ELR (cell line): ENCODE data around the gene DRD5.
"Not testable (repeated sequence)": the region's sequence is repeated elsewhere in the genome, so short reads cannot be mapped to it uniquely, and the experiment has no call there.

Experiments used
- DNase-seq: peaks from one replicate; pipeline ENCODE4 v3.0.0-alpha.2; 2015; ENCODE audit warnings: low read depth

Gene DRD5

DNA sequence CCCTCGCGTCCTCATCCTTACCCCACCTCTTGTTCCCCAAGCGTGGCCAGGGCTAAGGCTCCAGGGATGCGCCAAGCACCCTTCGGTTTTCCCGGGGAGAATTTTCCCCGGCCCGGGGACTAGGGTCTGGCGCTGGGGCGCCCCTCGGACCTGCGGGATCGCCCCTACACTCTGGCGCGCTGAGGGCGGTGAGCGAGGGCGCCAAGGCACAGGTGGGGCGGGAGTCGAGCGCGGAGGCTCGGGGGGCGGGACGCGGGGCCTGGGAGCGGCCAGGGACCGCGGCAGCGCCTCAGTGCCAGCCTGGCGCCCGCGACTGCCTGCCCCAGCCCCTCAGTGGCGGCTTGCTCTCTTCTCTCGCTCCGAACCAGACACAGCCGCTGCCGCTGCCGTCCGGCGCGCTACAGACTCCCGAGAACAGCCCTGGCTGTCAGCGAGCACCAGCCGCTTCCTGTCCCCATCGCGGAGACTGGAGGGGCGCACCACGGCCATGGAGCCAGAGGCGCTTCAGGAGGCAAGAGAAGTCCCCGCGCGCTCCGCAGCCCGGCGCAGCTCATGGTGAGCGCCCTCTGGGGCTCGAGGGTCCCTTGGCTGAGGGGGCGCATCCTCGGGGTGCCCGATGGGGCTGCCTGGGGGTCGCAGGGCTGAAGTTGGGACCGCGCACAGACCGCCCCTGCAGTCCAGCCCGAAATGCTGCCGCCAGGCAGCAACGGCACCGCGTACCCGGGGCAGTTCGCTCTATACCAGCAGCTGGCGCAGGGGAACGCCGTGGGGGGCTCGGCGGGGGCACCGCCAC, at the start of gene DRD5:
Gene DRD5 (plus strand): TSS at position 292 of the 793 bp plus-strand sequence. CDS start 396 bp downstream, at position 688.
- no peak for DNase-seq

DNA sequence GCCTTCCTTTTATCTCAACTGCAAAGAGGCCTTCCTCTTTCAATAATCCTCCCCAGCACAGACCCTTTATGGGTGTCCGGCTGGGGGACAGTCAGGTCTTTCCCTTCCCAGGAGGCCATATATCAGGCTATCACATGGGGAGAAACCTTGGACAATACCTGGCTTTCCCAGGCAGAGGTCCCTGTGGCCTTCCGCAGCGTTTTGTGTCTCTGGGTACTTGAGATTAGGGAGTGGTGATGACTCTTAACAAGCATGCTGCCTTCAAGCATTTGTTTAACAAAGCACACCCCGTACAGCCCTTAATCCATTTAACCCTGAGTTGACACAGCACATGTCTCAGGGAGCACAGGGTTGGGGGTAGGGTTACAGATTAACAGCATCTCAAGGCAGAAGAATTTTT, 49.2 kb upstream of the DRD5 start:
- DNase-seq, result not testable (repeated sequence)

- no peak for DNase-seq
Observed at GRCh38 chr4:9735515-9735914, 45.9 kb upstream of the DRD5 start.

DNA sequence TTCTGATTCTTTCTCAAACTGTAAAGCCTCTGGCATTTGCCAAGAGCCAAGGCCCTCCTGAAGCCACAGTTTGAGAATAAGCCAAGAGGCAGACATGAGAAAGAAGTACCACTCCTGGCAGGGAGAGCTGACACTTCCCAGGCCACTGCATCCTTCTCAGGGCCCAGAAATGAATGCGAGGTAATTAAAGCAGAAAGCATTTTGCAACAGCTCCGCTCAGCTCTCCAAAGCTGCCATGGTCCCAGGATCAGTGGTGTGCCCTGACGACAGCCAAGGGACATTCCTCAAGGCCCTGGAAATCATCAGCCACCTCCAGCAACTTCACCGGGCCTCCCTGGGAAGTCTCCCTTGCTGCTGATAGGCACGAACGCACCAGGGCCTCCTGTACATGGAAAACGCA, 44.2 kb upstream of the DRD5 start:
- not testable (repeated sequence) for DNase-seq

DNA sequence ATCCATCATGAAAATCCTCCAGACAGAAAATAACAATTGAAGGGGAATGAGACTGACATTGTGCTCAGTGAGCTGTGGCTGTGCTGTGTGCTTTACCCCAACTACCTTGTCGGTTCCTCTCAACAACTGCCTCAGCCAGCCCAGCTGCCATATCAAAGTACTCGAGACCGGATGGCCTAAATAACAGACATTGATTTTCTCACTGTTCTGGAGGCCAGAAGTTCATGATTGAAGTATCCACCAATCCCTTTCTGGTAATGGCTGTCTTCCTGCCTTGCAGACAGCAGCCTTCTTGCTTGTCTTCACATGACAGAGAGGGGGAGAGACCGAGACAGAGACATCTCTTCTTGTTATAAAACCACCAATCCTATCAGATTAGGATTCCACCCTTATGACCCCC, 37.6 kb upstream of the DRD5 start:
- DNase-seq, result not testable (repeated sequence)

DNA sequence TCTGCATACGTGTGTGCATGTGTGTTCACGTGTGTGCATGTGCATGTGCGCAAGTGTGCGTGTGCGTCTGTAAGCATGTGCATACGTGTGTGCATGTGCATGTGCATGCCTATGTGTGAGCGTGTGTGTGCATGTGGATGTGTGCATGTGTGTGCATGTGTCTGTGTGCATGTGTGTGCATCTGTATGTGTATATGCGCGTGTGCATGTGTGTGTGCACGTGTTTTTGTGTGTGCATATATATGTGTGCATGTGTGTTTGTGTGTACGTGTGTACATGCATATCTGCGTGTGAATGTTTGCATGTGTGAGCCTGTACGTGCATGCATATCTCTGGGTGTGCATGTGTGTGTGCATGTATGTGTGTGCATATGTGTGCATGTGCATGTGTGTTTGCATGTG, 35.7 kb upstream of the DRD5 start:
- DNase-seq, result no peak

- no peak for DNase-seq
Observed at GRCh38 chr4:9758641-9759317, 22.7 kb upstream of the DRD5 start.

DNA sequence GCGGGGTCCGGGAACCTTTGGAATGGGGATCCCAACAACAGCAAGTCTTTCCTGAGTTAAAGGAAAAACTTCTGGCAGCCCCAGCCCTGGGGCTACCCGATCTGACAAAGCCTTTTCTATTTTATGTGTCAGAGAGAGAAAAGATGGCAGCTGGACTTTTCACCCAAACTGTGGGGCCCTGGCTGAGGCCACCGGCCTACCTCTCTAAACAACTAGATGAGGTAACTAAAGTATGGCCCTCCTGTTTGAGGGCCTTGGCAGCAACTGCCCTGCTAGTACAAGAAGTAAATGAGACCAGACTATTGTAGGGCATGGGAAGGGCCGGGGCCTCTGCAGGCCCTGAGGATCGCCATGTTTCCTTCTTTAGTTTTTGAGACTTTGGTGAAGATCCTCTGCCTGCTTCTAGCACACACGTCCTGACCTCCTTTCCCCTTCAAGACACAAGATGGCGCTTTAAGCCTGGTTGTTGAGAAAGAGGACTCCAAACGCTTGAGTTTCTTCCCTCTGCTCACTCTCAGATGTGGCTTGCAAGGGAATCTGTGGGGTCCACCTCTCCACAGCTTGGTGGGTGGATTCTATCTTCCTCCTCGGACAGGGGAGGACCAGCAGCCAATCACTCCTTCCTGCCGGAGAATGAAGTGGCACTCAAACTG, 18.5 kb upstream of the DRD5 start:
- peak; percentile 36 for DNase-seq

DNA sequence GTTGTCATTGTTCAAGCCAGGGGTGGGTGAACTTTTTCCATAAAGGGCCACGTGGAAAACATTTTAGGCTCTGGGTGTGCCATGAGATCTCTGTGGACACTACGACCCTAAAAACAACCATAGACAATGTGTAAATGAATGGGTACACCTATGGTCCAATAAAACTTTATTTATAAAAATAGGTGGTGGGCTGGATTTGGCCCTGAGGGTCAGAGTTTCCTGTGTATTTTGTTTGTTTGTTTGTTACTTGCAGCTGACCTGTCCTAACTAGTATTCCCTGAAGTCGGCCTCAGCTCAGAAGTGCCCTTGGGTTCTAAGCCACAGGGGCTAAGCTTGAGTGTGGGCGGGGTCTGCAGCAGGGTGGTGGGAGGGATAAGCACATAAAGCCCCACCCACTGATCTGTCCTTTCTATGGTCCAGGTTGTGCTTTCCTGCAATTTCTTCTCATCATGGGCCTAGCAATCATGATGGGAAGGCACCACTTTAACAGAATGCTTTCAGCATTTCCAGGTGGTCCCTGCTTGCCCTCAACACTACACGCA, 17.2 kb upstream of the DRD5 start:
- no peak for DNase-seq

DNA sequence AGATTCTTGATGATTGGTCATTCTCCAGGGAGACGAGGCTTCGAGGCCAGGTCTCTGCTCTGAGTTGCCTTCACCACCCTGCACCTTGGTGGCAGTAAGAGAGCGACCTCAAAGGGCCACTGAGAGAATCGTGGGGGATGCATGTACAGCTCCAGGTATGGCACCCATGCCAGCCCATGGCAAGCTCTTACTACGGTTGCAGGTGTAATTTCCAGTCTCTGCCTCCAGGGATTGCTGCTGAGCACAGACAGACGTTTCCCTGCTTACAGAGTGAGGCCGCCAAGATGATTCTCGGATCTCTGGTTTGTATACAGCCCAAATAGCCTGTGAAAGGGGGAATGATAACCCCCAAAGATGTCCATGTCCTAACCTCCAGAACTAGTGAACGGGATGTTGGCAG, 16.3 kb upstream of the DRD5 start:
- DNase-seq, result peak; percentile 0

DNA sequence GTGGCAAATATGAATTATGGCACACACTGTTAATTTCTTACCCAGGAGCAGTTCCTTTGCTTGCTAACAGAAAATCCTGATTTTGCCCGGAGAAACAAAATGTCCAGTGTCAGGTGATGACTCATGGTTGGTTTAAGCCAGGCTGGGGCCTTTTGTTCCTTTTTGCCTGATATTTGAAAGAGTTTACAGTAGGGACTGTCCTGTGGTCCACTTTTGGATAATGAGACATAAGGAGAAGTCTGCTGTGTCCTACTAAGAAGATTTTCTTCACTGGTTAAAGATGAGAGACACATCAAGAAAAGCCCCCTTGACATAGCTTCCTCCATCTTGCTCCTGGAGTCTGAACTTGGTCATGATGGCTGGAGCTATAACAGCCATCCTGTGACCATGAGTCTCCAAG, 12.1 kb upstream of the DRD5 start:
- DNase-seq, result no peak

DNA sequence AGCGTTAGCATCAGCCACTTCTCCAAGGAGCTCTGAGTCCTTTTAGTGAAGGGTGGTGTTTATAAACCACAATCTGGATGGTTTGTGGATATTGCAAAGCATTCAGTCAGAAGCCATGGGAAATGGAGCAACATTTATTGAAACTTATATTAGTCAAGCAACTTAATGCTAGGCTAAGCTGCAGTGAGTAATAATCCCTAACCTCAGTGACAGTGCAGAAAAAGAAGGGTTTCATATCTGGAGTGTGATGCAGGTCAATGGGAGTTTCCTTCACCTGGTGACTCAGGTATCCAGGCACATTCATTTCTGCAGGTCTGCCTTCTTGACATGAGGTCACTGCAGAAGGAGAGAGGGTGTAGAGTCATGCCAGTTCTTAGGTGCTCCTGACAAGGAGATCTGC, 10.4 kb upstream of the DRD5 start:
- DNase-seq, result no peak

- DNase-seq, result no peak
Observed at GRCh38 chr4:9773471-9773870, 8.0 kb upstream of the DRD5 start.

DNA sequence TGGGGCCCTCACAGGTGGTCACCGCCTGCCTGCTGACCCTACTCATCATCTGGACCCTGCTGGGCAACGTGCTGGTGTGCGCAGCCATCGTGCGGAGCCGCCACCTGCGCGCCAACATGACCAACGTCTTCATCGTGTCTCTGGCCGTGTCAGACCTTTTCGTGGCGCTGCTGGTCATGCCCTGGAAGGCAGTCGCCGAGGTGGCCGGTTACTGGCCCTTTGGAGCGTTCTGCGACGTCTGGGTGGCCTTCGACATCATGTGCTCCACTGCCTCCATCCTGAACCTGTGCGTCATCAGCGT, 652 bp downstream of the DRD5 start:
- DNase-seq, result no peak

- DNase-seq, result not testable (repeated sequence)
Observed at GRCh38 chr4:9785891-9786290, 4.5 kb downstream of the DRD5 start.

- DNase-seq, result no peak
Observed at GRCh38 chr4:9792381-9792780, 10.9 kb downstream of the DRD5 start.

- DNase-seq, result not testable (repeated sequence)
Observed at GRCh38 chr4:9796641-9797040, 15.2 kb downstream of the DRD5 start.

- DNase-seq, result no peak
Observed at GRCh38 chr4:9800848-9801247, 19.4 kb downstream of the DRD5 start.

GRCh38 chr4:9804918-9805317, 23.5 kb downstream of the DRD5 start:
- no peak for DNase-seq

DNA sequence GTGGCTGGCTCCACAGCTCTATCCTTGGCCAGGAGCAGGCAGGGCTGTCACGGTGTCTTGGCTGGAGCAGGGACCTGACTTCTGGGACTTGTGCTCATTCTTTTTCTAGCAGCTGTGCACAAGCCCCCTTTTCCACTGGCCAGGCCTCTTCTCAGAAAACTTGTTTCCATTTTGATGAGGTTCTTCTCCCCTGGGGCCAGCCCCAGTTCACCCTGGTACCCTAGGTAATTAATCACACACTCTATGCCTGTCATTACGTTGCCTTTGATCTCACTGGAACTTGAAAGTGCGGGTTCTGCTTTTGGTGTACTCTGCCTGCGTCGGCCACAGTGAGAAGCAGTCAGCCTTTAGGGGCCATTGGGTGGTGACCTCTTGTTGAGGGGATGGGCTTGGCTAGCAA, 26.6 kb downstream of the DRD5 start:
- no peak for DNase-seq

- DNase-seq, result no peak
Observed at GRCh38 chr4:9811806-9812205, 30.4 kb downstream of the DRD5 start.

DNA sequence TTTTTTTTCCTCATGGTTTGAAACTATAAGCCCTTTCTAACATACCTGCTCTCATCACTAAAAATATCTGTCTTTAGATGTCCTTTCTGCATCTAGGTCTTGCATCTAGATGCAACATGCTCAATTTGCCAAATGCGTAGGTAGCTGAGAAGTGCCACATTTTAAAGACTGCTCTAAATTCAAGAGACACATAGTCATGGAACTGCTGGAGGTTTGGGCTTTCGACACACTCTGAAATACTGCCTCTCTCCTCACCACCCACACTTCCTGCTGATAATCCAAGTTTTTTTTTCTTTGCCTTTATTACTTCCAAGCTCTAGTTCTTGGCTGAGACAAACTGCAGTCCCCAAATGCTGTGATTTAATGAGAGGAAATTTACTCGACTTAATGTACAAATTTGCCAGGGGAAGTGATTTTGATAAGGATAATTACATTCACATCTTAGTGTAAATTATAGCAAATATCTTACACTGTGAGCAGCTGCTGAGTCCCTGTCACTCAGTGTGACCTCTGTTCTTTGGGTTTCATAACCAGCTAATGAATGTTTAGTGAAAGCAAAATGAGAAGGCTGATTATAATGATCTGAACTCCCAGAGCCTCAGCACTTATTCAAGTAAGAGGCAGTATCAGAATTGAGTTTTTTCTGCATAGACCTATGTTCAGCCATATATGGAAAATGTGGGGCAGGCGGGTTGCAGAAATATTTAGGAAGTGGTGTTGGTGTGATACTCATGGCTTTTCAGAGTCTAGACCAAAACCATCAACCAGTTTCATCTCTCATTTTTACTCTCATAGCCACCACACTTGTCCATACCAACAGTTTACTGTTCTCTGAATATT, 31.3 kb downstream of the DRD5 start:
- DNase-seq, result no peak
